Measurements from ENCODE around the gene PTPRO.

Gene PTPRO

DNA sequence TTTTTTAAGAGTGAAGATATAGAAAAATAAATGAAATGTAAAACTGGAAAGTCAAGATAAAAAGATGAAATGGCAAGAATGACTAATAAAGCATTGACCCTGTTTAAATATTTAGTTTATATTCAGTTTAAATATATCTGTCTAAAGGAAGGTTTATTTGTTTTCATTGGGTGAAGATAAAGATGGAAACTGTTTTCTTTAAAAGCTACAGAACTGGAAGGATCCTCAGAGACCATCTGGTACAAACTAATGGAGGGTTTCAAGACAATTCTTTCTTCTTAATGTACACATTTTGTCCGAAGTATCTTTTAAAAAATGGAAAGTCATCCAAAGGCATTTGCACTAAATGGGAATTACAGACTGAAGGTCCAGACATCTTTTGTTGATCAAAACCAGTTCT lies 324.3 kb downstream of the PTPRO start:
- DNase-seq (ENCODE audit: low read depth in 2 of 2): no peak

All from stimulated activated CD4-positive, alpha-beta T cell treated with anti-CD3 and anti-CD28 coated beads, Interleukin-4, amount 100 ng/mL, for 48 hours (primary cell).